NCI-H774 (cell line): ENCODE measurements around the gene EDN2.

Source experiments
- DNase-seq: peaks from one replicate; lab custom pipeline; 2025; lab: John Stamatoyannopoulos, UW

Gene EDN2

GRCh38 chr1:41437011-41437355, 47.5 kb downstream of the EDN2 start:
- no peak for DNase-seq

- no peak for DNase-seq
Measured at GRCh38 chr1:41436281-41437010, 48.0 kb downstream of the EDN2 start.

- no peak for DNase-seq
Measured at GRCh38 chr1:41435570-41436178, 48.8 kb downstream of the EDN2 start.

- no peak for DNase-seq
Measured at GRCh38 chr1:41434748-41435449, 49.6 kb downstream of the EDN2 start.

GRCh38 chr1:41434306-41434705, 50.2 kb downstream of the EDN2 start:
- no peak for DNase-seq

- no peak for DNase-seq
Measured at GRCh38 chr1:41433501-41433900, 51.0 kb downstream of the EDN2 start.

- peak; percentile 85 for DNase-seq
Measured at GRCh38 chr1:41432481-41433280, 51.8 kb downstream of the EDN2 start.

GRCh38 chr1:41431490-41432350, 52.8 kb downstream of the EDN2 start:
- DNase-seq: no peak

GRCh38 chr1:41430582-41430981, 53.9 kb downstream of the EDN2 start:
- no peak for DNase-seq

GRCh38 chr1:41430069-41430468, 54.4 kb downstream of the EDN2 start:
- no peak for DNase-seq

GRCh38 chr1:41429641-41430035, 54.8 kb downstream of the EDN2 start:
- no peak for DNase-seq
